Transverse colon (tissue), 4 donors: ENCODE results near the gene TAF15. TPM values are rescaled to one million over a fixed set of nuclear protein-coding genes. Genes with fewer than 3 reads are reported as not detected.

Experiments
- DNase-seq: peaks from one replicate; pipeline ENCODE4 v3.0.0-alpha.2; 2019
- H3K27ac ChIP-seq, 4 donors: fragments of 200-600 bp; sonication (generic); 2 replicates each; pipeline ENCODE4 v1.5.1; 2016 to 2018; ENCODE audit warnings: inconsistent platforms in 4 of 4
- H3K27me3 ChIP-seq: fragments of 200-600 bp; sonication (generic); 2 replicates; pipeline ENCODE4 v1.5.1; 2017; ENCODE audit warnings: inconsistent platforms
- H3K36me3 ChIP-seq, 4 donors: fragments of 200-600 bp; sonication (generic); 2 replicates each; pipeline ENCODE4 v1.5.1; 2017 to 2019; ENCODE audit warnings: inconsistent platforms in 4 of 4
- H3K4me1 ChIP-seq, 4 donors: fragments of 200-600 bp; sonication (generic); 2 replicates each; pipeline ENCODE4 v1.5.1; 2017 to 2020; ENCODE audit warnings: inconsistent platforms in 4 of 4
- H3K4me3 ChIP-seq, 4 donors: fragments of 200-600 bp; sonication (generic); 1 replicate in 1 of 4; 2 replicates in 3 of 4; pipeline versions ENCODE4 v1.5.1 to v1.6.1; 2017 to 2019; ENCODE audit warnings: inconsistent platforms in 4 of 4
- H3K9me3 ChIP-seq, 2 donors: fragments of 200-600 bp; sonication (generic); 2 replicates each; pipeline ENCODE4 v1.5.1; 2017 to 2019; ENCODE audit warnings: inconsistent platforms in 2 of 2
- CTCF ChIP-seq, 5 experiments: fragments of 200-600 bp in 3 of 5; fragments of 450-650 bp in 2 of 5; sonication (generic) in 3 of 5; IDR thresholded peaks; 1 replicate in 2 of 5; 2 replicates in 3 of 5; pipeline ENCODE4 v1.5.1; 2016 to 2017; ENCODE audit warnings: antibody characterized with exemption in 5 of 5, inconsistent platforms in 3 of 5, mild to moderate bottlenecking in 2 of 5, moderate library complexity in 1 of 5
- EP300 ChIP-seq: sonication (generic); formaldehyde crosslinking; IDR thresholded peaks from one replicate; pipeline ENCODE4 v1.6.1; 2017; ENCODE audit warnings: antibody characterized with exemption, low read depth
- POLR2A ChIP-seq: fragments of 450-650 bp; IDR thresholded peaks from one replicate; pipeline ENCODE4 v1.6.1; 2016; ENCODE audit warnings: antibody characterized with exemption, mild to moderate bottlenecking, moderate library complexity
- POLR2AphosphoS5 ChIP-seq, 3 donors: sonication (generic); formaldehyde crosslinking; IDR thresholded peaks; one replicate each; pipeline ENCODE4 v1.6.1; 2016; ENCODE audit warnings: antibody characterized with exemption in 3 of 3
- WGBS, 2 donors: methylation state at CpG; one replicate each; pipeline ENCODE4 v1.1.5; 2018; ENCODE audit warnings: low coverage in 1 of 2; 5-methylcytosine and 5-hydroxymethylcytosine counted together
- in situ Hi-C, 4 donors: fragments of 200-750 bp; cut with MboI; loops; one replicate each; pipeline versions ENCODE4 v1.15.0 to v1.15.1; 2017; ENCODE audit warnings: low sequenced_read_pairs in 3 of 4, low pct_ligation_motif_present in 1 of 4, low pct_unique_long_range_greater_than_20kb in 1 of 4
- intact Hi-C: fragments of 100-400 bp; cut with DNase I; formaldehyde crosslinking; loops from one replicate; pipeline ENCODE4 v1.15.1; 2023; ENCODE audit warnings: low total_unique reads
- total RNA-seq, 4 donors: library from RNA; depleted of rRNA; stranded (reverse); fragments of >200 nt; gene quantifications; one replicate each; pipeline ENCODE4 v1.1.0, GENCODE V29; 2016

Gene TAF15
- 10 to 100 TPM; 13.1 to 74.3 (median 37.9) TPM for total RNA-seq

GRCh38 chr17:35808962-35809854, at the start of gene TAF15:
TAF15 (plus strand) TSS chr17:35809484; CDS start chr17:35809570, 86 bp downstream.
- H3K4me1 ChIP-seq, result peaks cover 10 to 47% (median 28%) of the 10 kb centered on the region in 4 donors
- peak within 1 kb of the TSS; percentile 69 to 82 (median 72) for H3K4me3 ChIP-seq
- H3K36me3 ChIP-seq, result no peaks in the 10 kb centered on the region
- no peaks in the 10 kb centered on the region for H3K9me3 ChIP-seq
- in situ Hi-C loops, result no loop called here
- intact Hi-C loops, result no loop called here
- peak; percentile 97 for DNase-seq
- TF ChIP-seq CTCF (IDR thresholded peaks at IDR 0.05), result peak; percentile 67 to 85 (median 71)
- TF ChIP-seq POLR2A, result peak; percentile 99
- no peak for TF ChIP-seq EP300
- peak; percentile 98 to 99 (median 99) for TF ChIP-seq POLR2AphosphoS5 (IDR thresholded peaks at IDR 0.05)
- H3K27me3 ChIP-seq, result no peaks in the 10 kb centered on the region
- H3K27ac ChIP-seq, result peak within 1 kb of the TSS; percentile 92 to 96 (median 95)
- WGBS, 2 donors, result 0 to 1% methylated on average over 2 to 49 of the region's 71 CpGs

DNA sequence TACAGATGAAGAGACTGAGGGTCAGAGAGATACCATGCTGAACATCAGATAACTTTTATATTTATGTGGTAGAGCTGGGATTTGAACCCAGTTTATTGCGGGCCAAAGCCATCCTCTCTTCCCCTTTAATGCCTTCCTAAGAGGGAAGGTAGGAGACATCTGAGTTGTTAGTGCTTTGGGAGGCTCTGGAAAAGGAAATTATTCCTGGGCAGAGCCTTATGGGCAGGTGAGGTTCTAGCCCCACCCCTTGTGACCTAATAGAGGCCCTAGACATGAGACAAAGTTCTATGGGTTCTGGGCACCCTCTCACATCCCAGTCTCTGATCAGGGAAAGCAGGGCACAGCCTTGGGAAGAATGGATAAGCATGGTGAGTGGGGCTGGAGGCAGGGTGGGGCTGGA, 48.7 kb upstream of the TAF15 start, which contains the start of gene C17orf50:
Gene C17orf50, plus strand, starts transcription at position 301 of the 400 bp plus-strand sequence. Its CDS starts 55 bp downstream, at position 356.
- intact Hi-C loops, result no loop called here
- no peak within 1 kb of the TSS for H3K4me3 ChIP-seq

DNA sequence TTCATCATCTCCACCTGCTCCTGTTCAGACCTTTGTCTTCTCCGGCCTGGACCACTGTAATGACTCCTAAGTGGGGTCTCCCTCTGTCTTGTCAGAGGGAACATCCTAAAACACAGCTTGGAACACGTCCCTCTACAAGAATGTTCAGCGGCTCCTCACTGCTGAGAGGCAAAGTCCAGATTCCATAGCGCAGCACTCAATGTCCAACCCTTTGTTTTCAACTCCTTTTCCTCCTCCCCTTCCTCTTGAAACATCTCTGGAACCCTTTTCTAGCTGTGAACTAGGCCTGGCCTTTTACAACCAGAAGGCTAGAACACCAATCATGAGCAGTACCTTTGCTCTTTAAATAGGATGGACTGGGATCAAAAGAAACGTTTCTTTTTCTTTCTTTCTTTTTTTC, 47.7 kb upstream of the TAF15 start:
- Histone ChIP-seq H3K4me3 (no peak overlapping the region), H3K36me3 (no peaks in the 10 kb centered on the region), H3K27ac (no peak overlapping the region), H3K4me1 (peaks cover 9 to 18% (median 15%) of the 10 kb centered on the region in 4 donors), H3K27me3 (no peaks in the 10 kb centered on the region), H3K9me3 (no peaks in the 10 kb centered on the region)
- DNase-seq, result no peak
- WGBS, 2 donors, result 17 to 72% methylated on average over 1 to 5 of the region's 5 CpGs
- intact Hi-C loops (no loop called here), in situ Hi-C loops (loop anchor here in 1 of 4 donors (10.0 kb wide), 1 partner anchor 53 kb away; no protein-coding TSS in a partner anchor)
- TF ChIP-seq POLR2A (no peak), POLR2AphosphoS5 (IDR thresholded peaks at IDR 0.05) (no peak), CTCF (IDR thresholded peaks at IDR 0.05) (no peak), EP300 (no peak)

More for the DNA sequence above, 48.7 kb upstream of the TAF15 start, which contains the start of gene C17orf50:
- no peak within 1 kb of the TSS for H3K27ac ChIP-seq
- WGBS, 2 donors, result 57% methylated on average over 1 of the region's 1 CpG; no CpG with 5 or more reads in 1 of the 2 donors
- in situ Hi-C loops, result loop anchor here in 1 of 4 donors (10.0 kb wide), 1 partner anchor 54 kb away; no protein-coding TSS in a partner anchor
- H3K36me3 ChIP-seq, result no peaks in the 10 kb centered on the region
- TF ChIP-seq POLR2AphosphoS5 (IDR thresholded peaks at IDR 0.05) (no peak), EP300 (no peak), POLR2A (no peak), CTCF (IDR thresholded peaks at IDR 0.05) (no peak)
- no peaks in the 10 kb centered on the region for H3K27me3 ChIP-seq
- H3K9me3 ChIP-seq, result no peaks in the 10 kb centered on the region
- DNase-seq, result no peak
- H3K4me1 ChIP-seq, result peaks cover 9 to 18% (median 17%) of the 10 kb centered on the region in 4 donors

DNA sequence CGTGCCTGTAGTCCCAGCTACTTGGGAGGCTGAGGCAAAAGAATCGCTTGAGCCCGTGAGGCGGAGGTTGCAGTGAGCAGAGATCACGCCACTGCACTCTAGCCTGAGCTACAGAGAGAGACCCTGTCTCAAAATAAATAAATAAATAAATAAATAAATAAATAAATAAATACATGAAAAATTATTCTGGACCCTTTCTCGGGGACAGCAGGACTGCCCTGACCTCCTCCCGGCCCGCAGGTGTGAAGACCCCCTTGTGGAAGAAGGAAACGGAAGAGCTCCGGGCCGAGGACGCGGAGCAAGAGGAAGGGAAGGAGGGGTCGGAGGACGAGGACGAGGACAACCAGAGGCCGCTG, 45.5 kb upstream of the TAF15 start:
- Histone ChIP-seq H3K36me3 (no peaks in the 10 kb centered on the region), H3K4me3 (peak overlapping the region in 3 of 4 donors; percentile 37 to 54 (median 44)), H3K9me3 (no peaks in the 10 kb centered on the region), H3K27me3 (no peaks in the 10 kb centered on the region), H3K4me1 (peaks cover 9 to 20% (median 19%) of the 10 kb centered on the region in 4 donors), H3K27ac (peak overlapping the region; percentile 35 to 78 (median 66))
- intact Hi-C loops (loop anchor here (1.0 kb wide), 1 partner anchor 41 kb away; no protein-coding TSS in a partner anchor), in situ Hi-C loops (loop anchor here in 1 of 4 donors (10.0 kb wide), 1 partner anchor 51 kb away; no protein-coding TSS in a partner anchor)
- TF ChIP-seq POLR2A (no peak), CTCF (IDR thresholded peaks at IDR 0.05) (no peak), POLR2AphosphoS5 (IDR thresholded peaks at IDR 0.05) (no peak), EP300 (no peak)
- 22 to 28% methylated on average over 7 to 17 of the region's 17 CpGs for WGBS, 2 donors
- no peak for DNase-seq
